Mononuclear cell (primary cell): ENCODE results near the gene RBP7. TPM values are rescaled to one million over a fixed set of nuclear protein-coding genes. Genes with fewer than 3 reads are reported as not detected.

Source experiments
- H3K27me3 ChIP-seq: 2 replicates; pipeline ENCODE4 v1.6.0; 2011; ENCODE audit warnings: low read length, control low read depth; ENCODE audit not compliant: insufficient read depth
- H3K4me1 ChIP-seq: 2 replicates; pipeline ENCODE4 v1.5.1; 2011; ENCODE audit warnings: mild to moderate bottlenecking, low read length, control low read depth; ENCODE audit not compliant: insufficient read depth
- H3K4me3 ChIP-seq: 2 replicates; pipeline ENCODE4 v1.5.1; 2011; ENCODE audit warnings: mild to moderate bottlenecking, low read length, moderate library complexity
- H3K9me3 ChIP-seq: 2 replicates; pipeline ENCODE4 v1.5.1; 2011; ENCODE audit warnings: low read depth, mild to moderate bottlenecking, control low read depth, low read length
- total RNA-seq: library from RNA; depleted of rRNA; stranded (reverse); fragments of >200 nt; gene quantifications from one replicate; pipeline ENCODE4 v1.2.3, GENCODE V29; 2012

RBP7 gene
- total RNA-seq, 1 donor: 19.1 TPM

- peaks cover 5% of the 10 kb centered on the region for H3K4me1 ChIP-seq
- H3K27me3 ChIP-seq: no peaks in the 10 kb centered on the region
- no peak overlapping the region for H3K4me3 ChIP-seq
- no peaks in the 10 kb centered on the region for H3K9me3 ChIP-seq
These were observed 51.6 kb downstream of the RBP7 start for GRCh38 chr1:10048601-10049000.

DNA sequence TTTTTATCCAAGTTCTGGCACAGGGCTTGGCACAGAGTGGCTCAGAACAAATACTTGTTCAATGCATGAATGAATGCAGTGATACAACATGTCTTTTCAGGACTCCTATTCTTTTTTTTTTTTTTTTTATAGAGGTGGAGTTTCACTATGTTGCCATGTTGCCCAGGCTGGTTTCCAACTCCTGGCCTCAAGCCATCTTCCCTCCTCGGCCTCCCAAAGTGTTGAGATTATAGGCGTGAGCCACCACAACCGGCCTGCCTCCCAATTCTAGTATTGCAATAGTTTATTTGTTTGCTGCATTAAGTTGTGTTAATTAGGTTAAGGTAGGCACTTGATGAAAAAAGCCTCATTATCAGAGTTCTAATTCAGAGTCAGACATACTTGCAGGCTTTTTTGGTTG, 53.6 kb downstream of the RBP7 start:
- no peak overlapping the region for H3K4me3 ChIP-seq
- peaks cover 10% of the 10 kb centered on the region for H3K4me1 ChIP-seq

GRCh38 chr1:10051656-10052055, 54.6 kb downstream of the RBP7 start:
- no peaks in the 10 kb centered on the region for H3K27me3 ChIP-seq
- H3K4me3 ChIP-seq: no peak overlapping the region
- no peaks in the 10 kb centered on the region for H3K9me3 ChIP-seq
- peaks cover 16% of the 10 kb centered on the region for H3K4me1 ChIP-seq

More for the DNA sequence above, 53.6 kb downstream of the RBP7 start:
- H3K27me3 ChIP-seq: no peaks in the 10 kb centered on the region
- no peaks in the 10 kb centered on the region for H3K9me3 ChIP-seq

DNA sequence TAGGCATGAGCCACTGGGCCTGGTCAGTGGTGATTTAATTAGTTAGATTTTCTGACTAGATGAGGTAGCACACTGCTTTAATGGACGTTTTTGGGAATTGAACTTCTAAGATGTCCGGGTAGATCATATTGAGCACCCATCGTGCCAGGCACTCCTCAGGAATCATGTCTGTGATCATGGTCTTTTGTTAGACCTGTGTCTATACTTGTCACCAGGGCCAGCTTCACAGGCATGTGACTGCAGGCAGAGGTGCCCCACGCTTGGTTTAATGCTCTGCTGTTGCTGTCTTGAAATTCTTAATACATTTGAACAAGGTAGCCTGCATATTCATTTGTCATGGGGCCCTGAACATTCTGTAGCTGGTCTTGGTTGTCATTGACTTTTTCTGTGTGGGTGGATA, 55.3 kb downstream of the RBP7 start:
- H3K27me3 ChIP-seq: no peaks in the 10 kb centered on the region
- H3K4me3 ChIP-seq: no peak overlapping the region
- H3K4me1 ChIP-seq: peaks cover 19% of the 10 kb centered on the region
- no peaks in the 10 kb centered on the region for H3K9me3 ChIP-seq

DNA sequence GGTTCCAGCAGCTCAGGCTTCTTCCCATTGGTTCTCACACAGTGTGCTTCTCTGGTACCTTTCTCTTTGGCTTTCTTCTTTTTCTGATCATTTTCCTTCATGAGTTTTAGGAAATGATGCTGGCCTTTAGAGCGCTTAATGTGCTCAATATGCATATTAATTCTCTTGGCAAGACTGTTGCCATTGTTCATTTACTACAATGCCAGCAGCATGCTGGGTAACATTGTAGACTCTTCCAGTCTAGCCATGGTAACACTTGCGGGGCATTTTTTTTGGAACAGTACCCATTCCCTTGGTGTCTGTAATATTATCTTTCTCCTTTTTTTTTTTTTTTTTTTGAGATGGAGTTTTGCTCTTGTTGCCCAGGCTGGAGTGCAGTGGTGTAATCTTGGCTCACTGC, 57.4 kb downstream of the RBP7 start:
- peaks cover 19% of the 10 kb centered on the region for H3K4me1 ChIP-seq
- no peak overlapping the region for H3K4me3 ChIP-seq
- no peaks in the 10 kb centered on the region for H3K9me3 ChIP-seq
- H3K27me3 ChIP-seq: no peaks in the 10 kb centered on the region

DNA sequence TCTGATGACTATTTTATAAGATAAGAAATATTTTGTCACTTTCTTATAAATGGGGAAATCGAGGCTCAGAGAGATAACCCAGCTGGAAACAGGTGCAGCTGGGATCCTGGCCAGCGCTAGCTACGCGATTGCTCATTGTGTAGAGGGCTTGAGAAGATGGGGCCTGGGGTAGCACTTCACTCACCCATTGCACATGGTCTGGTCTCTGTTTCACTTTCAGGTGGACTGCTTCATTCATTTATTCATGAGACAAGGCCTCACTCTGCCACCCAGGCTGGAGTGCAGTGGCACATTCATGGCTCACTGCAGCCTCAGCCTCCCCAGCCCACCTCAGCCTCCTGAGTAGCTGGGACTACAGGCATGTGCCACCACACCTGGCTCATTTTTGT, 59.6 kb downstream of the RBP7 start:
- Histone ChIP-seq H3K9me3 (no peaks in the 10 kb centered on the region), H3K27me3 (no peaks in the 10 kb centered on the region), H3K4me3 (no peak overlapping the region), H3K4me1 (peaks cover 19% of the 10 kb centered on the region)

DNA sequence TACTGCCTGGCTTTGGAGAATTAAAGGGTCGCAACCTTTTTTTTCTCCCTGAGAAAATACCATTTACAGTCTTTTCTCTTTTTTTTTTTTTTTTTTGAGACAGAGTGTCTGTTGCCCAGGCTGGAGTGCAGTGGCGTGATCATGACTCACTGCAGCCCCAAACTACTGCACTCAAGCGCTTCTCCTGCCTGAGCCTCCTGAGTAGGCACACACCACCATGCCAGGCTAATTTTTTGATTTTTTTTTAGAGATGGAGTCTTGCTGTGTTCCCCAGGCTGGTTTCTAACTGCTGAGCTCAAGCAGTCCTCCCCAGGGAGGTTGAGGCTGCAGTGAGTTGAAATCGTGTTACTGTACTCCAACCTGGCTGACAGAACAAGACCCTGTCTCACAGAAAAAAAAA, 60.3 kb downstream of the RBP7 start:
- Histone ChIP-seq H3K4me1 (peaks cover 19% of the 10 kb centered on the region), H3K4me3 (no peak overlapping the region), H3K27me3 (no peaks in the 10 kb centered on the region)

GRCh38 chr1:10057796-10058195, 60.8 kb downstream of the RBP7 start:
- Histone ChIP-seq H3K4me3 (no peak overlapping the region), H3K9me3 (no peaks in the 10 kb centered on the region), H3K27me3 (no peaks in the 10 kb centered on the region), H3K4me1 (peaks cover 19% of the 10 kb centered on the region)

More for the DNA sequence above, 60.3 kb downstream of the RBP7 start:
- H3K9me3 ChIP-seq: no peaks in the 10 kb centered on the region

GRCh38 chr1:10059342-10059718, 62.3 kb downstream of the RBP7 start:
- H3K4me1 ChIP-seq: peaks cover 22% of the 10 kb centered on the region
- no peaks in the 10 kb centered on the region for H3K27me3 ChIP-seq
- H3K9me3 ChIP-seq: no peaks in the 10 kb centered on the region
- H3K4me3 ChIP-seq: no peak overlapping the region

DNA sequence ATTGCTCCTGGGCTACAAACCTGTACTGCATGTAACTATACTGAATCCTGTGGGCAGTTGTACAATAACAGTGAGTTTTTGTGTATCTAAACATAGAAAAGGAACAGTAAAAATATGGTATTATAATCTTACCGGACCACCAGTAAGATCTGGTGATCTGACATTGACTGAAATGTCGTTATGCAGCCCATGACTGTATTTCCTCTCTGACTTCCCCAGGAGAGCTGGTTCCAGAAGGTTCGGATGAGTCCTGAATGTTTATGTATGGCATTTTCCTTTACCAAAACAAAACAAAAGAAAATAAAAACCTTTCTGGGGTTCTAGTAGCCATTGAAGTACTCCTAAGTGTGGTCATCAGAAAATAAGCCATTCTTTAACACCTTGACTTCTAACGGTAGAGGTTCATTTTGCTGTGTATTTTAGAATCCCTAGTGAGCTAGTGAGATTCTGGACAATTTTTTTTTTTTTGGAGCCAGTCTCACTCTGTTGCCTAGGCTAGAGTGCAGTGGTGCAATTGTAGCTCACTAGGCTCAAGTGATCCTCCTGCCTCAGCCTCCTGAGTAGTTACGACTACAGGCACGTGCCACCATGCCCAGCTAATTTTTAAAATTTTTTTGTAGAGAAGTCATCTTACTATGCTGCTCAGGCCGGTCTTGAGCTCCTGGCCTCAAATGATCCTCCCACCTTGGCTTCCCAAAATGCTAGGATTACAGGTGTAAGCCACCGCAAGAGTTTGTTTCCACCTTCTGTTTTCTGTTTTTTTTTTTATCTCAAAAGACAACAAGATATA, 63.5 kb downstream of the RBP7 start:
- Histone ChIP-seq H3K9me3 (no peaks in the 10 kb centered on the region), H3K27me3 (no peaks in the 10 kb centered on the region), H3K4me1 (peaks cover 24% of the 10 kb centered on the region), H3K4me3 (no peak overlapping the region)

DNA sequence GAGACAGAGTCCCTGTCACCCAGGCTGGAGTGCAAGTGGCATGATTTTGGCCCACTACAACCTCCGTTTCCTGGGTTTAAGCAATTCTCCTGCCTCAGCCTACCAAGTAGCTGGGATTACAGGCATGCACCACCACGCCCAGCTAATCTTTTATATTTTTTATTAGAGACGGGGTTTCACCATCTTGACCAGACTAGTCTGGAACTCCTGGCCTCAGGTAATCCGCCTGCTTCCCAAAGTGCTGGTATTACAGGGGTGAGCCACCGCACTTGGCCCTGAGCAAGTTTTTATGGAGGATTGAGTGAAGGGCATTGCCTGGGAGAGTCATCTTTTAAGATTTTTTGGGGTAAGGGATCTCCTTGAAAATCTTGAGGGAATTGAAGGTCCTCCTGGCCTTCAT, 64.2 kb downstream of the RBP7 start:
- Histone ChIP-seq H3K27me3 (no peaks in the 10 kb centered on the region), H3K4me3 (no peak overlapping the region), H3K9me3 (no peaks in the 10 kb centered on the region), H3K4me1 (peaks cover 20% of the 10 kb centered on the region)

DNA sequence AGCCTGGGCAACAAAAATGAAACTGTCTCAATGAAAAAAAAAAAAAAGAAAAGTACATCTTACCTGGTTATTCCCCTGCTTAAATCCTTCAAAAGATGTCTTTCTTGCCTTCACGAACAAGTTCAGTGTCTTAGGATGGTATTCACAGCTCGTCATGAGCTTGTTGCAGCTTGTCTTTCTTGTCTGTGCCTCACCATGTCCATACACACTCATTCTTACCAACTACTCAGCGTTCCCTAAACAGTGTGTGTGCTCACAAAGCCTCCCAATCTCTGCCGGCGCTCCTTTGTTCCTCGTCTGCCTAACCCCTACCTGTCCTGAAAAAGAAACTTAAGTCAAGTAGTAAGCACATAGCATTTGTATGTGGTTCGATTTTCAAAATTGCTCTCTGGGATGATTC, 66.8 kb downstream of the RBP7 start:
- Histone ChIP-seq H3K9me3 (no peaks in the 10 kb centered on the region), H3K4me3 (no peak overlapping the region), H3K27me3 (no peaks in the 10 kb centered on the region), H3K4me1 (peaks cover 26% of the 10 kb centered on the region)

DNA sequence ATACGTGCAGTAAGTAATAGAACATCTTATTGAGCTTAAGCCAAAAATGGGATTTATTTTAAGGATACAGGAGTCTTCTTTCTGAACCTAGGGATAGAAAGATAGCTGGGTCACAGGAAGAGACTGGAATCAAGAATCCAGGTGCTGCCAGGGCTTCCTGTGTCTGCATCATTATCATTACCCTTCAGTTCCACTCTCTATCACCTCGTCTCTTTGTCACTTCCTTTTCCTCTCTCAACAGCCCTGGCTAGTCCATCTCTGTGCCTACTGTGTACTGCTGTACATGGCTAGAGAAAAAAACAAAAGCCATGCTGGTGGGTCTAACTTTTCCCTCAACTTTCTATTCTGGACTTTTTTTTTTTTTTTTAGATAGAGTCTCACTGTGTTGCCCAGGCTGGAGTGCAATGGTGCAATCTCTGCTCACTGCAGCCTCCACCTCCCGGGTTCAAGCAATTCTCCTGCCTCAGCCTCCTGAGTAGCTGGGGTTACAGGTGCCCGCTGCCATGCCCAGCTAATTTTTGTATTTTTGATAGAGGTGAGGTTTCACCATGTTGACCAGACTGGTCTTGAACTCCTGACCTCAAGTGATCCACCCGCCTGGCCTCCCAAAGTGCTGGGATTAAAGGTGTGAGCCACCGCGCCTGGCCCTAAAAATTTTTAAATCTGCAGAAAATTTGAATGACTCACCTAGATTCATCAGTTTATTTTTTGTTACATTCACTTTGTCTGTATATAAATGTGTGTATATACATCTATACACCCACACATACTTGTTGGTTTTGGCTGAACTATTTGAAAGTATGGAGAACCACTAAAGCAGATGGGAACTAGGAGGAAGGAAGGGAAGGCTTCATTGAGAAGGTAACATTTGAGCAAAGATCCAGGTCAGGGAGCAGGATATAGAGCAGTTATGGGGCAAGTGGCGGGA, 67.7 kb downstream of the RBP7 start:
- Histone ChIP-seq H3K4me3 (no peak overlapping the region), H3K9me3 (no peaks in the 10 kb centered on the region), H3K4me1 (peaks cover 26% of the 10 kb centered on the region), H3K27me3 (no peaks in the 10 kb centered on the region)

DNA sequence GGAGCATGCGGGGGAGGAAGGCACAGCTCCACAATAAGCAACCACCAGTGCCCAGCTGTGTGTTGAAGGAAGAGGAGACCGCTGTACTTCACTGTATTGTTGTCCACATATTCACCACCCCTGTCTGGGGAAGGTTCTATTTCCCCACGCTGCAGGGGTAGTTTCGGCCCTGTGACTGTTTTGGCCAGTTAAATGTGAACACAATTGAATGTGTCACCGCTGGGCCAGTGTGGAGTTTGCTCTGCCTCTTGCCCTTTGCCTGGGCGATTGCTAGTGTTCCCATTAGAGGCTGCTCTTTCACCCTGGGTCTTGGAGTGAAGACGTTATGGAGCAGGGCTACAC, 68.3 kb downstream of the RBP7 start:
- Histone ChIP-seq H3K4me1 (peaks cover 26% of the 10 kb centered on the region), H3K27me3 (no peaks in the 10 kb centered on the region), H3K9me3 (no peaks in the 10 kb centered on the region), H3K4me3 (no peak overlapping the region)
